Activated naive CD4-positive, alpha-beta T cell treated with anti-CD3 and anti-CD28 coated beads, Interleukin-2, amount 50 U/mL, for 72 hours (primary cell): ENCODE results near the gene ATP5MG. TPM values are rescaled to one million over a fixed set of nuclear protein-coding genes. Genes with fewer than 3 reads are reported as not detected.

Experiments
- ATAC-seq, 2 donors: fragments of 150-1000 bp; cut with Tn5 transposase; 2 replicates each; pipeline ENCODE4 v1.10.0; 2021; ENCODE audit warnings: mild to moderate bottlenecking in 2 of 2, moderate library complexity in 2 of 2
- DNase-seq, 2 donors: peaks; one replicate each; pipeline ENCODE4 v3.0.0; 2021 to 2022; ENCODE audit warnings: low spot score in 2 of 2
- H3K27ac Mint-ChIP-seq, 2 donors: one replicate each; pipeline ENCODE4 v1.8.0; 2022; ENCODE audit warnings: mild to moderate bottlenecking in 2 of 2, mixed read lengths in 2 of 2
- H3K36me3 Mint-ChIP-seq, 2 donors: one replicate each; pipeline ENCODE4 v1.8.0; 2022; ENCODE audit warnings: mixed read lengths in 2 of 2
- H3K9me3 Mint-ChIP-seq, 2 donors: one replicate each; pipeline ENCODE4 v1.8.0; 2022; ENCODE audit warnings: mixed read lengths in 2 of 2
- total RNA-seq, 2 donors: library from RNA; stranded (reverse); gene quantifications; one replicate each; pipeline ENCODE4 v1.2.3, GENCODE V29; 2022

Gene ATP5MG
- total RNA-seq, 2 donors from 2014 or later = 231 to 249 TPM

GRCh38 chr11:118434553-118435289 lies 33.3 kb downstream of the ATP5MG start:
- peak; percentile 54 for DNase-seq
- peak; percentile 1 to 16 for ATAC-seq
- H3K36me3 Mint-ChIP-seq = peaks cover 0 to 5% of the 10 kb centered on the region in 2 donors
- H3K27ac Mint-ChIP-seq = peak overlapping the region; percentile 90 to 96
- H3K9me3 Mint-ChIP-seq = no peaks in the 10 kb centered on the region

- H3K36me3 Mint-ChIP-seq = peaks cover 0 to 5% of the 10 kb centered on the region in 2 donors
- ATAC-seq (peak; percentile 36 to 48), DNase-seq (peak; percentile 68 to 71)
- peak overlapping the region; percentile 90 to 96 for H3K27ac Mint-ChIP-seq
- no peaks in the 10 kb centered on the region for H3K9me3 Mint-ChIP-seq
Observed at GRCh38 chr11:118435290-118435892, 34.0 kb downstream of the ATP5MG start.

- ATAC-seq (peak; percentile 52 to 56), DNase-seq (peak; percentile 89 to 98)
- peaks cover 0 to 5% of the 10 kb centered on the region in 2 donors for H3K36me3 Mint-ChIP-seq
- peak within 1 kb of the TSS; percentile 90 to 96 for H3K27ac Mint-ChIP-seq
- no peaks in the 10 kb centered on the region for H3K9me3 Mint-ChIP-seq
Observed at GRCh38 chr11:118435893-118436624, 34.7 kb downstream of the ATP5MG start, which contains the start of gene KMT2A. KMT2A (plus strand) TSS chr11:118436492; CDS start chr11:118436513, 21 bp downstream.

- ATAC-seq (peak; percentile 25 to 46), DNase-seq (peak in 1 of 2 donors; percentile 51)
- H3K27ac Mint-ChIP-seq = peak overlapping the region; percentile 90 to 96
- H3K36me3 Mint-ChIP-seq = peaks cover 0 to 5% of the 10 kb centered on the region in 2 donors
- H3K9me3 Mint-ChIP-seq = no peaks in the 10 kb centered on the region
Observed at GRCh38 chr11:118436639-118437207, 35.3 kb downstream of the ATP5MG start.

- no peaks in the 10 kb centered on the region for H3K9me3 Mint-ChIP-seq
- DNase-seq = peak; percentile 50 to 58
- peak overlapping the region; percentile 90 to 96 for H3K27ac Mint-ChIP-seq
- peaks cover 0 to 5% of the 10 kb centered on the region in 2 donors for H3K36me3 Mint-ChIP-seq
- peak; percentile 12 to 15 for ATAC-seq
Observed at GRCh38 chr11:118437208-118438125, 36.1 kb downstream of the ATP5MG start.

- peak; percentile 39 to 56 for DNase-seq
- Mint-ChIP-seq H3K36me3 (peaks cover 0 to 5% of the 10 kb centered on the region in 2 donors), H3K27ac (peak overlapping the region; percentile 90 to 96), H3K9me3 (no peaks in the 10 kb centered on the region)
- ATAC-seq = peak; percentile 15 to 18
Observed at GRCh38 chr11:118438314-118438931, 37.0 kb downstream of the ATP5MG start.

GRCh38 chr11:118439646-118440045 lies 38.2 kb downstream of the ATP5MG start:
- peak; percentile 23 to 34 for ATAC-seq
- Mint-ChIP-seq H3K9me3 (no peaks in the 10 kb centered on the region), H3K36me3 (peaks cover 0 to 5% of the 10 kb centered on the region in 2 donors), H3K27ac (peak overlapping the region; percentile 81 to 90)
- DNase-seq = no peak

GRCh38 chr11:118441770-118442275 lies 40.4 kb downstream of the ATP5MG start:
- no peak for DNase-seq
- Mint-ChIP-seq H3K36me3 (peaks cover 5 to 14% of the 10 kb centered on the region in 2 donors), H3K9me3 (no peaks in the 10 kb centered on the region), H3K27ac (peak overlapping the region in 1 of 2 donors; percentile 13)
- ATAC-seq = no peak

GRCh38 chr11:118442301-118442700 lies 40.9 kb downstream of the ATP5MG start:
- H3K36me3 Mint-ChIP-seq = peaks cover 2 to 19% of the 10 kb centered on the region in 2 donors
- no peak for ATAC-seq

GRCh38 chr11:118442908-118443589 lies 41.6 kb downstream of the ATP5MG start:
- peak; percentile 1 to 3 for ATAC-seq
- DNase-seq = no peak
- Mint-ChIP-seq H3K9me3 (no peaks in the 10 kb centered on the region), H3K27ac (peak overlapping the region; percentile 59 to 67), H3K36me3 (peaks cover 0 to 23% of the 10 kb centered on the region in 2 donors)

More at GRCh38 chr11:118442301-118442700, 40.9 kb downstream of the ATP5MG start:
- Mint-ChIP-seq H3K9me3 (no peaks in the 10 kb centered on the region), H3K27ac (peak overlapping the region in 1 of 2 donors; percentile 13)
- no peak for DNase-seq

- H3K9me3 Mint-ChIP-seq = no peaks in the 10 kb centered on the region
- peak; percentile 69 to 71 for ATAC-seq
Observed at GRCh38 chr11:118443590-118444218, 42.3 kb downstream of the ATP5MG start.

GRCh38 chr11:118447423-118447822 lies 46.0 kb downstream of the ATP5MG start:
- peaks cover 0 to 36% of the 10 kb centered on the region in 2 donors for H3K36me3 Mint-ChIP-seq
- H3K27ac Mint-ChIP-seq = no peak overlapping the region
- H3K9me3 Mint-ChIP-seq = no peaks in the 10 kb centered on the region
- DNase-seq (no peak), ATAC-seq (no peak)

More at GRCh38 chr11:118443590-118444218, 42.3 kb downstream of the ATP5MG start:
- peak overlapping the region; percentile 0 to 59 for H3K27ac Mint-ChIP-seq
- DNase-seq = no peak
- H3K36me3 Mint-ChIP-seq = peaks cover 0 to 23% of the 10 kb centered on the region in 2 donors

- DNase-seq = no peak
- Mint-ChIP-seq H3K27ac (no peak overlapping the region), H3K36me3 (peaks cover 0 to 40% of the 10 kb centered on the region in 2 donors), H3K9me3 (no peaks in the 10 kb centered on the region)
- peak; percentile 80 to 89 for ATAC-seq
Observed at GRCh38 chr11:118448294-118448693, 46.9 kb downstream of the ATP5MG start.

GRCh38 chr11:118449316-118449918 lies 48.0 kb downstream of the ATP5MG start:
- DNase-seq (no peak), ATAC-seq (no peak)
- H3K36me3 Mint-ChIP-seq = peaks cover 0 to 44% of the 10 kb centered on the region in 2 donors
- no peaks in the 10 kb centered on the region for H3K9me3 Mint-ChIP-seq
- H3K27ac Mint-ChIP-seq = no peak overlapping the region
